Activated naive CD8-positive, alpha-beta T cell (primary cell): ENCODE results near the gene MGAT4B.
A peak's percentile ranks its signal among the peaks of the same experiment; 100 is the strongest.

Source experiments
- H3K27ac Mint-ChIP-seq: one replicate; pipeline ENCODE4 v1.8.0; 2021; ENCODE audit warnings: mixed read lengths
- H3K27me3 Mint-ChIP-seq: one replicate; pipeline ENCODE4 v1.8.0; 2021; ENCODE audit warnings: mixed read lengths
- H3K36me3 Mint-ChIP-seq: one replicate; pipeline ENCODE4 v1.8.0; 2021; ENCODE audit warnings: mixed read lengths
- H3K4me1 Mint-ChIP-seq: one replicate; pipeline ENCODE4 v1.8.0; 2021; ENCODE audit warnings: low read depth, mixed read lengths
- H3K4me3 Mint-ChIP-seq: one replicate; pipeline ENCODE4 v1.8.0; 2021; ENCODE audit warnings: mild to moderate bottlenecking, mixed read lengths
- H3K9me3 Mint-ChIP-seq: one replicate; pipeline ENCODE4 v1.8.0; 2021; ENCODE audit warnings: low read depth, mixed read lengths

MGAT4B gene

GRCh38 chr5:179819296-179820126 lies 12.8 kb upstream of the MGAT4B start:
- peaks cover 44% of the 10 kb centered on the region for H3K4me1 Mint-ChIP-seq
- H3K9me3 Mint-ChIP-seq, result no peaks in the 10 kb centered on the region
- H3K27me3 Mint-ChIP-seq, result no peaks in the 10 kb centered on the region
- H3K4me3 Mint-ChIP-seq, result peak overlapping the region; percentile 77
- peak overlapping the region; percentile 86 for H3K27ac Mint-ChIP-seq
- H3K36me3 Mint-ChIP-seq, result peaks cover 5% of the 10 kb centered on the region

- Mint-ChIP-seq H3K9me3 (no peaks in the 10 kb centered on the region), H3K36me3 (peaks cover 5% of the 10 kb centered on the region), H3K4me3 (peak overlapping the region; percentile 73), H3K4me1 (peaks cover 41% of the 10 kb centered on the region), H3K27ac (peak overlapping the region; percentile 70), H3K27me3 (no peaks in the 10 kb centered on the region)
Observed at GRCh38 chr5:179818746-179819295, 12.2 kb upstream of the MGAT4B start.

GRCh38 chr5:179817890-179818745 lies 11.5 kb upstream of the MGAT4B start:
- Mint-ChIP-seq H3K36me3 (peaks cover 5% of the 10 kb centered on the region), H3K4me3 (peak overlapping the region; percentile 73), H3K9me3 (no peaks in the 10 kb centered on the region), H3K27me3 (no peaks in the 10 kb centered on the region), H3K27ac (peak overlapping the region; percentile 89), H3K4me1 (peaks cover 38% of the 10 kb centered on the region)

- Mint-ChIP-seq H3K27ac (no peak overlapping the region), H3K4me1 (peaks cover 33% of the 10 kb centered on the region), H3K36me3 (peaks cover 5% of the 10 kb centered on the region), H3K9me3 (no peaks in the 10 kb centered on the region), H3K4me3 (peak overlapping the region; percentile 73), H3K27me3 (no peaks in the 10 kb centered on the region)
Observed at GRCh38 chr5:179817470-179817840, 10.8 kb upstream of the MGAT4B start.

- no peak overlapping the region for H3K27ac Mint-ChIP-seq
- H3K4me1 Mint-ChIP-seq, result peaks cover 28% of the 10 kb centered on the region
- no peaks in the 10 kb centered on the region for H3K27me3 Mint-ChIP-seq
- H3K36me3 Mint-ChIP-seq, result peaks cover 5% of the 10 kb centered on the region
- peak overlapping the region; percentile 73 for H3K4me3 Mint-ChIP-seq
- no peaks in the 10 kb centered on the region for H3K9me3 Mint-ChIP-seq
Observed at GRCh38 chr5:179816796-179817469, 10.3 kb upstream of the MGAT4B start.

- peaks cover 25% of the 10 kb centered on the region for H3K4me1 Mint-ChIP-seq
- H3K27me3 Mint-ChIP-seq, result no peaks in the 10 kb centered on the region
- H3K4me3 Mint-ChIP-seq, result no peak overlapping the region
- H3K27ac Mint-ChIP-seq, result no peak overlapping the region
- peaks cover 5% of the 10 kb centered on the region for H3K36me3 Mint-ChIP-seq
- no peaks in the 10 kb centered on the region for H3K9me3 Mint-ChIP-seq
Observed at GRCh38 chr5:179816401-179816795, 9.7 kb upstream of the MGAT4B start.

- H3K9me3 Mint-ChIP-seq, result no peaks in the 10 kb centered on the region
- peaks cover 5% of the 10 kb centered on the region for H3K36me3 Mint-ChIP-seq
- H3K4me3 Mint-ChIP-seq, result peak overlapping the region; percentile 53
- H3K27me3 Mint-ChIP-seq, result no peaks in the 10 kb centered on the region
- peaks cover 25% of the 10 kb centered on the region for H3K4me1 Mint-ChIP-seq
- no peak overlapping the region for H3K27ac Mint-ChIP-seq
Observed at GRCh38 chr5:179815491-179816249, 9.0 kb upstream of the MGAT4B start.

GRCh38 chr5:179814090-179814489 lies 7.4 kb upstream of the MGAT4B start:
- Mint-ChIP-seq H3K27me3 (no peaks in the 10 kb centered on the region), H3K4me3 (no peak overlapping the region)

GRCh38 chr5:179812997-179813607 lies 6.4 kb upstream of the MGAT4B start:
- peaks cover 5% of the 10 kb centered on the region for H3K36me3 Mint-ChIP-seq
- H3K27ac Mint-ChIP-seq, result no peak overlapping the region
- H3K4me1 Mint-ChIP-seq, result peaks cover 13% of the 10 kb centered on the region
- H3K27me3 Mint-ChIP-seq, result no peaks in the 10 kb centered on the region
- H3K9me3 Mint-ChIP-seq, result no peaks in the 10 kb centered on the region
- no peak overlapping the region for H3K4me3 Mint-ChIP-seq

More at GRCh38 chr5:179814090-179814489, 7.4 kb upstream of the MGAT4B start:
- Mint-ChIP-seq H3K9me3 (no peaks in the 10 kb centered on the region), H3K4me1 (peaks cover 18% of the 10 kb centered on the region), H3K27ac (no peak overlapping the region), H3K36me3 (peaks cover 5% of the 10 kb centered on the region)

GRCh38 chr5:179812135-179812825 lies 5.6 kb upstream of the MGAT4B start:
- Mint-ChIP-seq H3K9me3 (no peaks in the 10 kb centered on the region), H3K4me3 (no peak overlapping the region), H3K36me3 (peaks cover 5% of the 10 kb centered on the region), H3K4me1 (peaks cover 7% of the 10 kb centered on the region), H3K27ac (no peak overlapping the region), H3K27me3 (no peaks in the 10 kb centered on the region)

GRCh38 chr5:179805529-179806249 lies 977 bp downstream of the MGAT4B start:
- H3K4me3 Mint-ChIP-seq, result peak overlapping the region; percentile 84
- H3K36me3 Mint-ChIP-seq, result peaks cover 2% of the 10 kb centered on the region
- H3K27me3 Mint-ChIP-seq, result no peaks in the 10 kb centered on the region
- H3K9me3 Mint-ChIP-seq, result no peaks in the 10 kb centered on the region
- no peak overlapping the region for H3K27ac Mint-ChIP-seq
- H3K4me1 Mint-ChIP-seq, result peaks cover 35% of the 10 kb centered on the region

- Mint-ChIP-seq H3K27me3 (no peaks in the 10 kb centered on the region), H3K27ac (peak overlapping the region; percentile 46), H3K4me3 (peak overlapping the region; percentile 84), H3K9me3 (no peaks in the 10 kb centered on the region), H3K36me3 (peaks cover 2% of the 10 kb centered on the region), H3K4me1 (peaks cover 33% of the 10 kb centered on the region)
Observed at GRCh38 chr5:179805070-179805528, 1.6 kb downstream of the MGAT4B start.

GRCh38 chr5:179804555-179804947 lies 2.1 kb downstream of the MGAT4B start:
- Mint-ChIP-seq H3K27ac (no peak overlapping the region), H3K9me3 (no peaks in the 10 kb centered on the region), H3K4me1 (peaks cover 33% of the 10 kb centered on the region)

More at GRCh38 chr5:179804555-179804947, 2.1 kb downstream of the MGAT4B start:
- Mint-ChIP-seq H3K4me3 (peak overlapping the region; percentile 84), H3K36me3 (peaks cover 4% of the 10 kb centered on the region), H3K27me3 (no peaks in the 10 kb centered on the region)
